ENCODE data around the gene PDLIM5.
"Not testable (repeated sequence)": the region's sequence is repeated elsewhere in the genome, so short reads cannot be mapped to it uniquely, and the experiment has no call there.

The PDLIM5 gene

DNA sequence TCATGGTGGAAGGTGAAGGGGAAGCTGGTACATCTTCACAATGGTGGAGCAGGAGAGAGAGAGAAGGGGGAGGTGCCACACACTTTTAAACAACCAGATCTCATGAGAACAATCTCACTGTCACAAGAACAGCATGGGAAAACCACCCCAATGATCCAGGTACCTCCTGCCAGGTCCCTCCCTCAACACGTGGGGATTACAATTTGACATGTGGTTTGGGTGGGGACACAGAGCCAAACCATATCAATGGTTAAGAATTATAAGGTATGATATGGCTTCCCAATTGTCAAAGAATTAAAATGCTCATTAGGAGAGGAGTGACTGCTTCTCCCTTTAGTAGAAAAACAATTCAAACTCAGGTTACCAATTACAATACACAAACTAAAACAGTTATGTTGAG lies 143.3 kb downstream of the PDLIM5 start:
- DNase-seq (ENCODE audit: low read depth, low spot score): no peak

DNA sequence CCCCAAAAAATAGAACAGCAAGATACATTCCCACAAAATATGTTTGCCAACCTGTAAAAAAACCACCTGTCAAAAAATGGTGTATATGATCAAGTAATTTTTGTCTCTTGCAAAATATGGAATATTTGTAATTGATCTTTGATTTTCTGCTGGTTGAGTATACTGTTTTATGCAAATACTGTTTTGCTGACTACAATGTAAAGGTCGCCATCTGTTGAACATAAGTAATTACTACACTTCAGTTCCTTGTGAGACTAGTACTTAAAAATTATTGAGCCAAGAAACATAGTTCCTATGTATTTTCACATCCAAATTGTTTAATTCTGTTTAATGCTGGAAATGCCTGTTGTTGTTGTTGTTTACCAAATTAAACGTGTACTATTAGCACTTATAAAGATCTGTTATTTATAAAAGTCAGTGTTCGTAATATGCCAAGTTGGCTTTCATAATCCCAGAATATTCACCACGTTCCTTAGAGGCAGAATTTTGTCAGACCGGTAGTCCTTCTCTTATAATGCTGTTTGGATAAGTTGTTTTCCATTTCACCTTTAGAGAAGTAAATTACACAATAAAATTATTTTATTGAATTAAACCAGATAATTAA lies 144.2 kb downstream of the PDLIM5 start:
- no peak for DNase-seq (ENCODE audit: low read depth, low spot score)

DNA sequence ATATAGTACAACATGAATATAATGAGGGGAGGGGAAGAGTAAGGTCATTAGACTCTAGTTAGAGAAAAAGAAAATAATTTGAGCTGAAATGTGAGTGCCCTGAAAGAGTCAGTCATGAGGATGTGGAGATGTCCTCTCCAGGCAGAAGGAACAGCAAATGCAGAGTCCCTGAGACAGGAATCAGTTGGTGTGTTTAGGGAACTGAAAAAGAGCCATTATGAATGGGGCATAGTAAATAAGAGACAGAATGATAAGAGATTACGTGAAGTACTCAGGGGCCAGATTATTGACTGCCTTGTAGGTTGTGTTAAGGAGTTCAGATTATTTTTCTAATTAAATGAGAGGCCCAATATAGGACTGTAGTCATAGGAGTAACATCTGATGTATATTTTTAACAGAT lies 147.0 kb downstream of the PDLIM5 start:
- no peak for DNase-seq (ENCODE audit: low read depth, low spot score)

DNA sequence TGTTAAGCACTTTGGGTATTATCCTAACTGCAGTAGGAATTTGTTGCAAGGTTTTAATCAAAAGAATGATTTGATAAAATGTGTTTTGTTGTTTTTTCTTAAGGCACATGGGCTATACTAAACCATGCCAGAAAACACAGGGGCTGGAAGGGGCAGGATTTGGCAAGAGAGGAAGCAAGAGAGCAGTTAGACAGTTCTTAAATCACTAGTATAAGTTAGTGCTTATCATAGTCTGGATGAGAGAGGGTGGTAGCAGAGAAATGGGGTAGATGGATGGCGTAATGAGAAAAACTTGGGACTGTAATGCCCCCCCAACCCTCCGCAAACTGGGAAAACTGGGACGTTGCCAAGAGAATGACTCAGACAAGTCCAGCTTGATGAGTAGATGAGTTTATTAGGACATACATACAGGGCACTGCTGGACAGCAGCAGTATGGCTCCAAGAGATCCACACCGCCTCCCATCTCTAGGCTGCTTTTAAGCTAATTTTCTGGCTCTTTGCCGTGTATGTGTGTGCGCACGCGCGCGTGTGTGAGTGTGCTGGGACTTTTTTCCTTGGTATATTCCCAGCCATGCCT lies 151.5 kb downstream of the PDLIM5 start:
- DNase-seq (ENCODE audit: low read depth, low spot score): no peak

DNA sequence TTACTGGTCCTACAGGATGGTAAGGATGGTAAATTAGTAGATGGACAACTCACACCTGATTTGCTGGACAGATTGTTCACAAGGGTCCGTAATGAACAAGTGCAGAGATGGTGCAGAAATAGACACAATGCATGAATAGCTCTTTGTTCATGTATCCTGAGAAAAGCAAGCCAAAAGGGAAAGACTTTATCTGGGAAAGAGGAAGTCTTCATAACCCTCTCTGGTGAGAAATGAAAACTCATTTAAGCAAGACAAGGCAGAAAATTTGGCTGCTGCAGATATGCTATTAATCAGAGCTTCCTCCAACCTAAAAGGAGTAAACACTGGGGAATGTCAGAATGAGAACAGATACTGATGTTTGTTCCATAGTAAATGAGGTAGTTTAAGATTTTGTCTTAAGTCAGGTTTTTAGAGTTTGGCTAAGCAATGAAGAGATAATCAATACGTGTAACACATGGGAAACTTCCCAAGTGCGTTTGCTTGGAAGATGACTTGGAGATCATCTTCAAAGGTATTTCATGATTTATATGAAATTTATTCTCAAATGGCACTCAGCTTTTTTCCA lies 153.6 kb downstream of the PDLIM5 start:
- DNase-seq (ENCODE audit: low read depth, low spot score): no peak

DNA sequence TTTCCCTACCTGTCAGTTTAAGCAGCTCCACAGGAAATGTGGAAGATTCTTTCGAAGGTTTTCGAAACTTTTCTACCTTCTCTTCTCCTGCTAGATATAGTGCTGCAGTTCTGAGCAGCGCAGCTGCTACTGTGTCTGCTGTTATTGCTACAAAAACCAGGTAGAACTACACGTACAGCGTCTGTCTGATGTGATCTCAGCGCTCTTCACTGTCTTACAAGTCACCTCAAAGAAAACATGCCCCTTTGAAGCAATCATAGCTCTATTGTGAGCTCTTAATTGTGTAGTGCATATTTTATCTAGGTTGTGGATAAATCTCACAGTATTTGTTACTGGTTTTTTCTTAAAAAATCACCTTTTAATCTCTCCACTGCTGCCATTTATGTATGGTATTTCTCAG lies 158.4 kb downstream of the PDLIM5 start:
- no peak for DNase-seq (ENCODE audit: low read depth, low spot score)

DNA sequence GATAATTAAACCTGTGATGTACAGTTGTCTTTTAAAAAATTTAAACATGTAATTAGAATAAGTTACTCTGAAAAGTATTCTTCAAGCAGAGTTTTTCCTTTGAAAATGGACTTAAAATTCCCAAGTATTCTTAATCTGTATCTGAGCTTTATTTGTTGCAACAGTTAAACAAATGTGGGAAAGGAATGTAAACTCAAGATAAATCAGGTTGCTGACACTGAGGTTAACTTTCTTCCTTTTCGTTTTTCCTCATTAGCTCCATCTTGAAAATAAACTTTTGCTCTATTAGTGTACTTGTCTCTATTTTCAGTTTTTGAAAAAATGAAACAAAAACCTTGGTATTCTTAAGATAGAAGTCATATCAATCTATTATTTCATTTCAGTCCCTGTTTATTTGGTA lies 161.5 kb downstream of the PDLIM5 start:
- DNase-seq (ENCODE audit: low read depth, low spot score): no peak

DNA sequence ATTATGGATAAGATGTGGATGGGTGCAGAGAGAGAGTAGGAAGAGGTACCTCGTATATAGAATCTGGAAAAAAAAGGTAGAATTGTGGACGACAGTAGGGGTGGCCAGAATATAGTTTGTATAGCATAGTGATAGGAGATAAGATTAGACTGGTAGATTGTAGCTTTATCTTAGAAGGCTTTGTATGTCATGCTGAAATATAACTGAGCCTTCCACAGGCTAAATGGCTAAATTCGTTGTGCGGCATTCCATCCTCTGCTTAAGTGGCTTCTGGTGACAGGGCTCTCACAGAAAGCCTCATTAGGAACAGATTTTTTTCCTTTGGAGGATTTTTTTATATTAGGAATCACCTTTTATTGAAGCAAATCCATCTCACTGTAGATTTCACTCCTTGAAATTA lies 163.7 kb downstream of the PDLIM5 start:
- no peak for DNase-seq (ENCODE audit: low read depth, low spot score)

DNA sequence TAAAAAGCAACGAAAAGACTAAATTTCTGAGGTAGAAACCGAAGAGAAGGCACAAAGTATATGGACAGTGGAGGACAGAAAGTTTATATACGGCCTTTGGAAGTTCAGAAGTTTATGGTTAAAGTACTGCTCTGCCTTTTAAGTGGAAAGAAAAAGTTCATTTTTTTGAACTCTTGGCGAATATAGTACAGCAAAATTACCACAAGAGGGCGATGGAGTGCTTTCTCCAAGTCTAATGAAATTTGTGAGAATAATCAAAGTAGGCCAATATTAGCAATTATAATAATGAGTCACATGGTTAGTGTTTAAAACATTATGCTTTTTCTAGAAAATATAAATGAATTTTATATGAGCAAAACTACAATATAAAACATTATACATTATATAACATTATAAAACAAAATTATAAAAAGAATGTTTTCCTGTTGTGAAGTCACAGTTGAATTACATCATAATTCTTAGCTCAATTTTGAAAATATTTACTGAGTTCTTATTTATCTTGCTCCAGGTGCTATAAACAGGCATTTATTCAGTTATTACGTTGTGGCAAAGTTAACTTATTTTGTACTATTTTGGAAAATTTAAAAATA lies 169.8 kb downstream of the PDLIM5 start:
- no peak for DNase-seq (ENCODE audit: low read depth, low spot score)

DNA sequence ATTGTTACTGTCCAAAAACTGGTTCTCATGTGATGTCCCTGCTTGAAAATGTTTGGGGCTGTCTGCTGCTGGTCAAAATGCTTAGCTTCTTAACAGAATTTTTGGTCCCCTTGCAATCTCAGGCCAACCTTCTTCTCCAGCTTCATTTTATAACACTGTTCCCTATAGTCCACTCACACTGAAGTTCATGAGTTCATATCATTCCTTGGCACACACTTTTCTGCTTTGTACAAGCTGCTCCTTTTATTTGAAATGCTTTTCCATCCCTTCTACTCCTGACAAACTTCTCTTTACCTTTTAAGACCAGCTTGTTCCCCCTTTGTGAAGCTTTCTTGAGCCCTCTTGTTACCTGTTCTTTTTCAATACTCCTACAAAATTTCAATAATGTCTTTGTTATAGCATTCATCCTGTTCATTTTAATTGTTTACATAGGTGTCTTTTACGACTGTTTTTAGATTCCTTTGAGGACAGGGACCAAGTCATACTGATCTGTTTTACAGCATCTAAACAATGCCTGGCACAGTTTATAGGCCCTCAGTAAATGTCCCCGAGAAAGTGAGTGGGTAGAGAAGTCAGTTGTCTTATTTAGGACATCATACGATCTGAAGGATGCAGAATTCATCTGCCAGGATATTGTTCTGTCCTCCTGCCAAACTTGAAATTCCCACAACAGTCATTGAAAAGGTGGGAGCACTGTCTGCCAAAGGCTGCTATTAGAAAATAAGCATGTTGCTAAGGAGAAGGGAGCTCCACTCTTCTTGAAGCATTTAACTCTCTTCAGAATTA lies 171.6 kb downstream of the PDLIM5 start:
- DNase-seq (ENCODE audit: low read depth, low spot score): no peak

DNA sequence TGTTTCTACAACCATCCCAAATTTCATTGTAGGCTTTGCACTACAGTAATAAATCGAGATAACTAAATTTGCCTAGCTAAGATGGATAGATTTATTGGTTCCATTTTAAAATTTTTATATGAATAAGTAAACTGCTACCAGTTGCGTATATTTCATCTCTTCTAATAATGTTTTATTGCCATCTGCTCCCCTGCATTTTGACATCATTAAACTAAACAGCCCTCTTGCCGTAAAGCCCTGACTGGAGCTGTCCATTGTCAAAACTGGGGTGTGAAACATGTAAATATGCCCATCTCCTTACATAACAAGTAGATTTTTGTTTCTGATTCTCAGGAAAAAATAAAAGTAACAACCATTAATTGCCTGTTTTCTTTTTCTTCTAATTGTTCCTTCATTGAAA lies 175.2 kb downstream of the PDLIM5 start:
- DNase-seq (ENCODE audit: low read depth, low spot score): no peak

DNA sequence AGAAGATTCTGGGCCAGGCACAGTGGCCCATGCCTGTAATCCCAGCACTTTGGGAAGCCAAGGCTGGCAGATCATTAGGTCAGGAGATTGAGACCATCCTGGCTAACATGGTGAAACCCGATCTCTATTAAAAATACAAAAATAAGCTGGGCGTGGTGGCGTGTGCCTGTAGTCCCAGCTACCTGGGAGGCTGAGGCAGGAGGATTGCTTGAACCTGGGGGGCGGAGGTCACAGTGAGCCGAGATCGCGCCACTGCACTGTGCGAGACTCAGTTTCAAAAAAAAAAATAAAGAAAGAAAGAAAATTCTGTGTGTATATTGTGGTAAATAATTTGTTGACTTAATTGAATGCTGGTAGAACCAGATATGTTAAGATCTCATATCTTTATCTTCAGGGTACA lies 177.3 kb downstream of the PDLIM5 start:
- not testable (repeated sequence) for DNase-seq (ENCODE audit: low read depth, low spot score)

DNA sequence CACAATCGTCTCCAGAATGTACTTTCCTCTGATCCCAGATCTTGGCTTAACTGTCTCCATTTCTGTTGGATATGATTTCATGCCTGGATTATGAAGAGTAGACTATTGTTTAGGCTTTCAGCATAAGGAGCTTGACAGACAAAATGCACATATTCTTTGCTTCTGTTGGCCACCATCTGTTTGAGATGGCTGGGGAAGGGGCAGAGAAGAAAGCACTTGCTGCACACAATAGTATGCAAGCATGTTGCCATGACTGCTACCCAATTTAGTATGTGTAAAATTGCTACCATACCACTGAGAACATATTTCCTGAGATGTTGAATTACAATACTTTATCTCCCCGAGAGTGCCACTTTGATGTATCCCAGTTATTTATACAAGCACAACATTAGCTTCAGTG lies 178.1 kb downstream of the PDLIM5 start:
- no peak for DNase-seq (ENCODE audit: low read depth, low spot score)

DNA sequence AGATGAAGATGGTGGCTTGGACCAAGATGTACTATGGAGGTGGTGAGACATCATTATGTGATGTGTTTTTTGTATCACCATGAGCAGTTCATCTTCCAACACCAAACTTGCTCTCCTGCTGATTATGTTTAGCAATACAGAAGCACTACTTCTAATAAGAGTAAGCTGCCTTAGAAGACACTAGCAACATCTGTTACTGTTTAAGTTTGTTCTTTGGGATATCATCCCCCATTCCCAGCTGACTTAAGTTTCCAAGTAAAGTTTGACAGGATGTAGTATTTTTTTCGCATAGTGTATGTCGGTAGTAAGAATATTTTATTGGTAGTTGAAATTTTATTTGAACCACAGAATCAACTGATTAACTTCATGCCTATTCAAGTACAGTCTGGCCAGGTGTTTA lies 182.5 kb downstream of the PDLIM5 start:
- DNase-seq (ENCODE audit: low read depth, low spot score): no peak

DNA sequence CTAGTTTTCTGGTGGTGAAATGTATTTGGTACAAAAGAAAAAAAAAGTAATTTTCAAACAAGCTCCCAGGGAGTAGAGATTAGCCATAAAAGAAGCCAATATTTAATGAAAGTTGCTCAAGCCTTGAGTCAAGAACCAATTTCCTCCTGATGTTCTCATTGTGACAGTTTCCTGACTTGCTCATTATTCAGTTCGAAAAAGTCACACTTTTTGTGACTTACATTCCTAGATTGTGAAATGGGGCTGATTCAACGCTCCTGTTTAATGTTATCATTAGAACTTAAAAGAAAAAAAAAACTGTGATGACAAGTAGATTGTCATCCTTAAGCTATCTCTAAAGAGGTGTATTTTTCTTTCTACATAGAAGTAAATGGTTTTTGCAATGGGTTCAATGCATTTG lies 183.4 kb downstream of the PDLIM5 start:
- no peak for DNase-seq (ENCODE audit: low read depth, low spot score)

DNA sequence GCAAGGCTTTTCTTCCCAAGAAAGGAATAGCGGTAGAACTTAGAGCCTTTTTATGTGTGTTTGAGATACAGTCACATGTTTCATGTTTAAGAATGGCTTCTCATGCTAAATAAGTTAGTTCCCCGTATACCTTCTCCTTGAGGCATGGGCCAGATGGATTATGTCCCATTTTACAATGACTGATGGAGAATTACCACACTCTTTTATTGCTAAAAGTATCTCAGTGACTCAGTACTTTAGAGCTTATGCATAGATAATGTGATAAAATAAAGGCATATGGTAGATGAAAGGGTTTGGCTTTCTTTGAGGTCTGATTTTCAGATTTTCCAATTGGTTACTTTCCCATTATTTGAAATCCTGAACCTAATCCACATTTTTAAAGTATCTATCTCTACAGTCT lies 184.3 kb downstream of the PDLIM5 start:
- no peak for DNase-seq (ENCODE audit: low read depth, low spot score)

DNA sequence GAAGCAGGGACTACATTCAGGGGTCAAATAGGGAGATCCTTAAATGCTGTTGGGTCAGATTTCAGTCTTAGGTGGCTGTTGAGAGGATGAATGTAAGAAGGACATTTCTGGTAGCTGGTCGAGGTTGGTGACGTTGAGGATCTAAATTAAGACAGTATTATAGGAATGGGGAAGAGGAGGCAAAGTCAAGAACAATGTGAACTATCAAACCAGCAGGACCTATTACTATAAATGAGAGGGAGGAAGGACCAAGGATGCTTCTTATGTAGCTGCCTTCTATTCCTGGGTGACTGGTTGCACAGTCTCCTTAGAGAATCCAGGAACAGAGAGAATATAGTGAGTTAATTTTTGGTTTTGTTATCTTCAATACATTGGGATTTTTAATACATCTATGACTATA lies 187.6 kb downstream of the PDLIM5 start:
- no peak for DNase-seq (ENCODE audit: low read depth, low spot score)

DNA sequence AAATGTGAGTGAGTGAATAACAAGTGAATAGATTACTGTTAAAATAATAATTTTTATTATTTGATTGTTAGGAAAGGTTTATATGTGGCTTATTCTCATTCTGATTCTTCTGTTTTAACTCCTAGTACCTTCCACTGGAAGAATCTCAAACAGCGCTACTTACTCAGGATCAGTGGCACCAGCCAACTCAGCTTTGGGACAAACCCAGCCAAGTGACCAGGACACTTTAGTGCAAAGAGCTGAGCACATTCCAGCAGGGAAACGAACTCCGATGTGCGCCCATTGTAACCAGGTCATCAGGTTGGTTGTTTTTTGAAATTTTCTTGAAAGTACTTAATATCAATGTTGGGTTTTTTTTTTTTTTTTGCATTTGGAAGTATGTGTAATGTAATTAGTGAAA lies 188.4 kb downstream of the PDLIM5 start:
- no peak for DNase-seq (ENCODE audit: low read depth, low spot score)

DNA sequence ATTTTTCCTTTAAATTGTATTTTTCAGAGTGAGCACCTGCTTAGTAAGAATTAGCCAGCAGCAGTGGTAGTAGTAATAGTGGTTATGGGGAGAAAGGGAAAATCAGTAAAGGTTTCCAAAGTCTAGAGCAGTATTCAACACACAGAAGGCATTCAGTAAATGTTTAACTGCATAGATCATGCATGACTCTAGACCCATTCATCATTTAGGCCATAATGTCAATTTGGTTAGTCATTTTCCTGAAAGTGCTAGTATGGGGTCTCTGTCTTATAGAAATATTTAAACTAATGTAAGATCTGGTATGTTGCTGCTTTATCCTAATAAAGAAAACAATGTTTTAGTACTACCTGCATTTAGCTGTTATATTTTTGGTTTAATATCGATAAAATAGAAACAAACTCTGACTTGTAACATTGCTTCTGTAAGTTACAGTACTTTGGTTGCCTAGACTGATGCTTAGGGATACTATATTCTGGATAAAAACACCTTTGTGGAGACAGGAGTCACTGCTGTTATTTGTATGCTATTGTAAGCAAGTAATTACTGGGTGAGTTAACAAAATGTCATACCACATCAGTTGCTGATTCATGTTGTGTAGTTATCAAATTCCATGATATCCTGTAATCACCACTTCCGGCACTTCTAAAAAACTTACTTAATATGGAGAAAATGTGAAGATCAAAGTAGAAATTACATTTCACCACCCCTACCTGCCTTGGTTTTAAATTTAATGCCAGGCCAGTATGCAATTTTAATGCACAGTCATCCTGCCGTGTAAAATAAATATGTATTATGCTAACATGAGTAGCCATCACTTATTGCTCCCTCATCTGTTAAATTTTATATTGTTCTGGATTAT lies 190.2 kb downstream of the PDLIM5 start:
- DNase-seq (ENCODE audit: low read depth, low spot score): no peak

DNA sequence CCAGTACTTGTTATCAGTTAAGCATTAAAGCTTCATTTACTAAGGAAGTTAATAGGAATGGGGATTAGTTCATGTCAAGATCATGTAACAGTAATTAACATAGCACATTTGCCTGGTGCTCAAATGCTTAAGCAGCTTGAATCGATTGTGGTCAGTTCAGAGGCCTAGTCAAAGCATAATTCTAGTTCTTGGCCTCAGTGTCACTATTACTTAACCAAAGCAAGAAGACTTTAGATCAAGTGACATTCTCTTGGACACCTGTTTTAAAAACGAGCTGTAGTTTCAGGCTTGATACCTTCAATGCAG lies 190.8 kb downstream of the PDLIM5 start:
- DNase-seq (ENCODE audit: low read depth, low spot score): no peak

DNA sequence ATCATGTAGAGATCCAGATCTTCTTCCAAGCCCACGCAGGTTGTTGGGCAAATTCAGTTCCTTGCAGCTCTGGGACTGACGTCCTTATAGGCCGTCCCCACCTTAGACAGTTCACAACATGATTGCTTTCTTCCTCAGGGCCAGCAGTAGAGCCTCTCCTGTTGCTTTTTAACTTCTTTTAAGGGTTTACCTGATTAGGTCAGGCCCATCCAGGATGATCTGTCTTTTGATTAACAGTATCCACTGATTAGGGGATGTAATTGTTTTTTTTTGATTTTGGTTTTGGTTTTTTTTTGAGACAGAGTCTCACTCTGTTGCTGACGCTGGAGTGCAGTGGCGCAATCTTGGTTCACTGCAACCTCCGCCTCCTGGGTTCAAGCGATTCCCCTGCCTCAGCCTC lies 197.0 kb downstream of the PDLIM5 start:
- no peak for DNase-seq (ENCODE audit: low read depth, low spot score)
